Kidney capillary endothelial cell (primary cell): ENCODE results near the gene CPT1B.
"Not testable (repeated sequence)": the region's sequence is repeated elsewhere in the genome, so short reads cannot be mapped to it uniquely, and the experiment has no call there.

ENCODE experiments used
- DNase-seq: peaks from one replicate; pipeline ENCODE4 v3.0.0-alpha.2; 2018; ENCODE audit warnings: low spot score

Gene CPT1B

GRCh38 chr22:50577987-50578775 lies at the start of gene CPT1B:
TSS of gene CPT1B (minus strand) at chr22:50578427. CDS start at chr22:50577915, 512 bp downstream.
- no peak for DNase-seq

- no peak for DNase-seq
These were observed 48.8 kb upstream of the CPT1B start for GRCh38 chr22:50626850-50627641.

- DNase-seq = peak; percentile 26
These were observed 48.2 kb upstream of the CPT1B start for GRCh38 chr22:50626314-50626849.

- no peak for DNase-seq
These were observed 47.5 kb upstream of the CPT1B start for GRCh38 chr22:50625568-50626313.

- no peak for DNase-seq
These were observed 46.9 kb upstream of the CPT1B start for GRCh38 chr22:50625131-50625567.

- DNase-seq = no peak
These were observed 46.3 kb upstream of the CPT1B start for GRCh38 chr22:50624347-50625130.

- no peak for DNase-seq
These were observed 44.6 kb upstream of the CPT1B start for GRCh38 chr22:50622723-50623327.

GRCh38 chr22:50621948-50622722 lies 43.9 kb upstream of the CPT1B start:
- no peak for DNase-seq

- no peak for DNase-seq
These were observed 43.2 kb upstream of the CPT1B start for GRCh38 chr22:50621356-50621880.

GRCh38 chr22:50620593-50621355 lies 42.5 kb upstream of the CPT1B start:
- DNase-seq = peak; percentile 73

GRCh38 chr22:50614296-50614695 lies 36.1 kb upstream of the CPT1B start:
- not testable (repeated sequence) for DNase-seq

- no peak for DNase-seq
These were observed 35.2 kb upstream of the CPT1B start for GRCh38 chr22:50613291-50613981.

GRCh38 chr22:50612528-50613221 lies 34.4 kb upstream of the CPT1B start:
- no peak for DNase-seq

GRCh38 chr22:50612168-50612527 lies 33.9 kb upstream of the CPT1B start:
- no peak for DNase-seq

- DNase-seq = no peak
These were observed 33.3 kb upstream of the CPT1B start for GRCh38 chr22:50611341-50612060.

- no peak for DNase-seq
These were observed 32.4 kb upstream of the CPT1B start for GRCh38 chr22:50610581-50610980.

GRCh38 chr22:50610041-50610451 lies 31.8 kb upstream of the CPT1B start:
- no peak for DNase-seq
